ENCODE measurements around the gene PITPNC1. TPM values are rescaled to one million over a fixed set of nuclear protein-coding genes. Genes with fewer than 3 reads are reported as not detected.
"Not testable (repeated sequence)": the region's sequence is repeated elsewhere in the genome, so short reads cannot be mapped to it uniquely, and the experiment has no call there.

Gene PITPNC1
- total and polyA plus RNA-seq, 4 experiments from 2014 or later: 68.4 to 124 (median 89.9) TPM

GRCh38 chr17:67702861-67703260 is 325.8 kb downstream of the PITPNC1 start:
- H3K4me3 Mint-ChIP-seq; H3K9me3 ChIP-seq (ENCODE audit: control insufficient read depth in 1 of 2, low read length in 2 of 2); H3K4me1 Mint-ChIP-seq; H3K36me3 ChIP-seq (ENCODE audit: insufficient read depth, low read length); POLR2A ChIA-PET (ENCODE audit: partially characterized antibody); H3K9me3 Mint-ChIP-seq; H3K27me3 ChIP-seq (ENCODE audit: insufficient read depth, low read length); H3K27ac Mint-ChIP-seq; DNase-seq; H3K27ac ChIP-seq (ENCODE audit: low read depth, low read length); H3K4me1 ChIP-seq (ENCODE audit: insufficient read depth, low read length); H3K4me3 ChIP-seq (ENCODE audit: low read length in 2 of 2); intact Hi-C loops (cut with micrococcal nuclease); H3K36me3 Mint-ChIP-seq; H3K27me3 Mint-ChIP-seq: not testable (repeated sequence)
- CTCF ChIA-PET (ENCODE audit: partially characterized antibody): interaction anchor here (0.8 to 1.0 kb wide), 2 partner anchors 13 to 16 kb away, joined by 3 read pairs; no protein-coding TSS in a partner anchor

GRCh38 chr17:67707442-67707841 is 330.4 kb downstream of the PITPNC1 start:
- Mint-ChIP-seq H3K4me3 (no peak overlapping the region), H3K9me3 (no peaks in the 10 kb centered on the region), H3K27me3 (peaks cover 6 to 7% of the 10 kb centered on the region in 2 donors), H3K4me1 (no peaks in the 10 kb centered on the region), H3K36me3 (no peaks in the 10 kb centered on the region), H3K27ac (peak overlapping the region in 1 of 7 donors; percentile 23)
- Histone ChIP-seq H3K36me3 (ENCODE audit: insufficient read depth, low read length) (no peaks in the 10 kb centered on the region), H3K27me3 (ENCODE audit: insufficient read depth, low read length) (no peaks in the 10 kb centered on the region), H3K27ac (ENCODE audit: low read depth, low read length) (no peak overlapping the region), H3K4me1 (ENCODE audit: insufficient read depth, low read length) (no peaks in the 10 kb centered on the region), H3K9me3 (ENCODE audit: control insufficient read depth in 1 of 2, low read length in 2 of 2) (no peaks in the 10 kb centered on the region), H3K4me3 (ENCODE audit: low read length in 2 of 2) (no peak overlapping the region)
- POLR2A ChIA-PET (ENCODE audit: partially characterized antibody): interaction anchor here (0.6 to 2.5 kb wide), 4 partner anchors 10 to 168 kb away, joined by 3 to 6 read pairs (median 3); no protein-coding TSS in a partner anchor
- no peak for DNase-seq
- CTCF ChIA-PET (ENCODE audit: partially characterized antibody): interaction anchor here (1.6 to 4.1 kb wide), 2 partner anchors 20 to 333 kb away, joined by 4 to 13 read pairs; no protein-coding TSS in a partner anchor
- intact Hi-C loops (cut with micrococcal nuclease): no loop called here

- Histone ChIP-seq H3K9me3 (ENCODE audit: control insufficient read depth in 1 of 2, low read length in 2 of 2) (no peaks in the 10 kb centered on the region), H3K4me3 (ENCODE audit: low read length in 2 of 2) (no peak overlapping the region), H3K36me3 (ENCODE audit: insufficient read depth, low read length) (no peaks in the 10 kb centered on the region), H3K4me1 (ENCODE audit: insufficient read depth, low read length) (no peaks in the 10 kb centered on the region), H3K27ac (ENCODE audit: low read depth, low read length) (no peak overlapping the region), H3K27me3 (ENCODE audit: insufficient read depth, low read length) (no peaks in the 10 kb centered on the region)
- DNase-seq: no peak
- Mint-ChIP-seq H3K4me3 (no peak overlapping the region), H3K9me3 (no peaks in the 10 kb centered on the region), H3K4me1 (no peaks in the 10 kb centered on the region), H3K27me3 (peaks cover 7 to 8% of the 10 kb centered on the region in 2 donors), H3K36me3 (no peaks in the 10 kb centered on the region), H3K27ac (no peak overlapping the region)
- POLR2A ChIA-PET (ENCODE audit: partially characterized antibody): interaction anchor here (0.9 to 1.4 kb wide), 2 partner anchors 9 kb away, joined by 3 to 5 read pairs; no protein-coding TSS in a partner anchor
- CTCF ChIA-PET (ENCODE audit: partially characterized antibody): interaction anchor here (4.1 kb wide), 1 partner anchor 21 kb away, joined by 13 read pairs; no protein-coding TSS in a partner anchor
- intact Hi-C loops (cut with micrococcal nuclease): no loop called here
Observed at GRCh38 chr17:67708378-67708777, 331.3 kb downstream of the PITPNC1 start.

GRCh38 chr17:67711916-67712315 is 334.8 kb downstream of the PITPNC1 start:
- H3K27ac ChIP-seq (ENCODE audit: low read depth, low read length): no peak overlapping the region
- H3K36me3 Mint-ChIP-seq: no peaks in the 10 kb centered on the region
- H3K27me3 Mint-ChIP-seq: peaks cover 7 to 8% of the 10 kb centered on the region in 2 donors
- no peak for DNase-seq
- intact Hi-C loops (cut with micrococcal nuclease): loop anchor here (10.0 kb wide), 1 partner anchor 753 kb away; no protein-coding TSS in a partner anchor
- no peaks in the 10 kb centered on the region for H3K9me3 Mint-ChIP-seq
- no peaks in the 10 kb centered on the region for H3K36me3 ChIP-seq (ENCODE audit: insufficient read depth, low read length)
- ChIA-PET POLR2A (ENCODE audit: partially characterized antibody) (no interaction called here), CTCF (ENCODE audit: partially characterized antibody) (interaction anchor here (0.9 kb wide), 1 partner anchor 340 kb away, joined by 3 read pairs; no protein-coding TSS in a partner anchor)
- peak overlapping the region in 1 of 8 donors; percentile 43 for H3K4me3 Mint-ChIP-seq
- H3K4me3 ChIP-seq (ENCODE audit: low read length in 2 of 2): no peak overlapping the region
- peaks cover 0 to 5% (median under 1%) of the 10 kb centered on the region in 4 donors for H3K4me1 Mint-ChIP-seq
- no peaks in the 10 kb centered on the region for H3K9me3 ChIP-seq (ENCODE audit: control insufficient read depth in 1 of 2, low read length in 2 of 2)
- peaks cover 4% of the 10 kb centered on the region for H3K4me1 ChIP-seq (ENCODE audit: insufficient read depth, low read length)
- H3K27me3 ChIP-seq (ENCODE audit: insufficient read depth, low read length): no peaks in the 10 kb centered on the region
- H3K27ac Mint-ChIP-seq: peak overlapping the region in 1 of 7 donors; percentile 57

- Mint-ChIP-seq H3K36me3 (no peaks in the 10 kb centered on the region), H3K27ac (no peak overlapping the region), H3K4me1 (peaks cover 3 to 9% (median 4%) of the 10 kb centered on the region in 4 donors), H3K4me3 (no peak overlapping the region), H3K9me3 (no peaks in the 10 kb centered on the region), H3K27me3 (peaks cover 7% of the 10 kb centered on the region in 2 donors)
- peaks cover 8% of the 10 kb centered on the region for H3K4me1 ChIP-seq (ENCODE audit: insufficient read depth, low read length)
- ChIA-PET POLR2A (ENCODE audit: partially characterized antibody) (no interaction called here), CTCF (ENCODE audit: partially characterized antibody) (interaction anchor here (0.7 to 0.9 kb wide), 2 partner anchors 244 to 341 kb away, joined by 3 to 4 read pairs; no protein-coding TSS in a partner anchor)
- intact Hi-C loops (cut with micrococcal nuclease): loop anchor here (10.0 kb wide), 1 partner anchor 752 kb away; no protein-coding TSS in a partner anchor
- H3K27ac ChIP-seq (ENCODE audit: low read depth, low read length): no peak overlapping the region
- no peaks in the 10 kb centered on the region for H3K9me3 ChIP-seq (ENCODE audit: control insufficient read depth in 1 of 2, low read length in 2 of 2)
- no peak overlapping the region for H3K4me3 ChIP-seq (ENCODE audit: low read length in 2 of 2)
- no peak for DNase-seq
- no peaks in the 10 kb centered on the region for H3K27me3 ChIP-seq (ENCODE audit: insufficient read depth, low read length)
- H3K36me3 ChIP-seq (ENCODE audit: insufficient read depth, low read length): no peaks in the 10 kb centered on the region
Observed at GRCh38 chr17:67712375-67712774, 335.3 kb downstream of the PITPNC1 start.

- Histone ChIP-seq H3K9me3 (ENCODE audit: control insufficient read depth in 1 of 2, low read length in 2 of 2) (no peaks in the 10 kb centered on the region), H3K27me3 (ENCODE audit: insufficient read depth, low read length) (no peaks in the 10 kb centered on the region), H3K4me1 (ENCODE audit: insufficient read depth, low read length) (peaks cover 9% of the 10 kb centered on the region), H3K4me3 (ENCODE audit: low read length in 2 of 2) (no peak overlapping the region), H3K36me3 (ENCODE audit: insufficient read depth, low read length) (no peaks in the 10 kb centered on the region), H3K27ac (ENCODE audit: low read depth, low read length) (no peak overlapping the region)
- Mint-ChIP-seq H3K4me3 (no peak overlapping the region), H3K27ac (no peak overlapping the region), H3K27me3 (peaks cover 5 to 7% of the 10 kb centered on the region in 2 donors), H3K36me3 (peaks cover 5 to 7% of the 10 kb centered on the region in 2 donors), H3K9me3 (peaks cover 0 to 2% (median 0%) of the 10 kb centered on the region in 8 donors), H3K4me1 (peaks cover 7 to 17% (median 10%) of the 10 kb centered on the region in 4 donors)
- intact Hi-C loops (cut with micrococcal nuclease): loop anchor here (10.0 kb wide), 1 partner anchor 752 kb away; no protein-coding TSS in a partner anchor
- no peak for DNase-seq
- ChIA-PET CTCF (ENCODE audit: partially characterized antibody) (interaction anchor here (0.7 kb wide), 1 partner anchor 245 kb away, joined by 4 read pairs; no protein-coding TSS in a partner anchor), POLR2A (ENCODE audit: partially characterized antibody) (no interaction called here)
Observed at GRCh38 chr17:67713169-67713568, 336.1 kb downstream of the PITPNC1 start.

- Histone ChIP-seq H3K36me3 (ENCODE audit: insufficient read depth, low read length) (peaks cover 11% of the 10 kb centered on the region), H3K27ac (ENCODE audit: low read depth, low read length) (no peak overlapping the region), H3K4me1 (ENCODE audit: insufficient read depth, low read length) (peaks cover 28% of the 10 kb centered on the region), H3K9me3 (ENCODE audit: control insufficient read depth in 1 of 2, low read length in 2 of 2) (no peaks in the 10 kb centered on the region), H3K27me3 (ENCODE audit: insufficient read depth, low read length) (no peaks in the 10 kb centered on the region), H3K4me3 (ENCODE audit: low read length in 2 of 2) (no peak overlapping the region)
- Mint-ChIP-seq H3K27me3 (peaks cover 5% of the 10 kb centered on the region in 2 donors), H3K9me3 (peaks cover 0 to 2% (median 0%) of the 10 kb centered on the region in 8 donors), H3K4me3 (no peak overlapping the region), H3K27ac (peak overlapping the region in 4 of 7 donors; percentile 22 to 100 (median 98)), H3K36me3 (peaks cover 8 to 19% of the 10 kb centered on the region in 2 donors), H3K4me1 (peaks cover 10 to 26% (median 16%) of the 10 kb centered on the region in 4 donors)
- DNase-seq: no peak
- ChIA-PET POLR2A (ENCODE audit: partially characterized antibody) (interaction anchor here (0.9 to 2.4 kb wide), 4 partner anchors 281 to 351 kb away, joined by 3 to 20 read pairs (median 6); partner anchors contain the start of gene PITPNC1), CTCF (ENCODE audit: partially characterized antibody) (interaction anchor here (1.7 to 1.8 kb wide), 2 partner anchors 108 to 342 kb away, joined by 5 to 6 read pairs; no protein-coding TSS in a partner anchor)
- intact Hi-C loops (cut with micrococcal nuclease): loop anchor here (5.0 to 10.0 kb wide), 2 partner anchors 469 to 748 kb away; partner anchors contain the start of gene HELZ
Observed at GRCh38 chr17:67716405-67716798, 339.3 kb downstream of the PITPNC1 start.

All from CD4-positive, alpha-beta memory T cell (primary cell).